HG03135 (cell line): ENCODE results near the gene NDOR1.
"Not testable (repeated sequence)": the region's sequence is repeated elsewhere in the genome, so short reads cannot be mapped to it uniquely, and the experiment has no call there.

Experiments
- ATAC-seq: cut with Tn5 transposase; IDR thresholded peaks from one replicate; pipeline ENCODE4 v1.9.1; 2021; ENCODE audit warnings: mild to moderate bottlenecking, moderate library complexity; ENCODE audit not compliant: unreplicated experiment

Gene NDOR1

DNA sequence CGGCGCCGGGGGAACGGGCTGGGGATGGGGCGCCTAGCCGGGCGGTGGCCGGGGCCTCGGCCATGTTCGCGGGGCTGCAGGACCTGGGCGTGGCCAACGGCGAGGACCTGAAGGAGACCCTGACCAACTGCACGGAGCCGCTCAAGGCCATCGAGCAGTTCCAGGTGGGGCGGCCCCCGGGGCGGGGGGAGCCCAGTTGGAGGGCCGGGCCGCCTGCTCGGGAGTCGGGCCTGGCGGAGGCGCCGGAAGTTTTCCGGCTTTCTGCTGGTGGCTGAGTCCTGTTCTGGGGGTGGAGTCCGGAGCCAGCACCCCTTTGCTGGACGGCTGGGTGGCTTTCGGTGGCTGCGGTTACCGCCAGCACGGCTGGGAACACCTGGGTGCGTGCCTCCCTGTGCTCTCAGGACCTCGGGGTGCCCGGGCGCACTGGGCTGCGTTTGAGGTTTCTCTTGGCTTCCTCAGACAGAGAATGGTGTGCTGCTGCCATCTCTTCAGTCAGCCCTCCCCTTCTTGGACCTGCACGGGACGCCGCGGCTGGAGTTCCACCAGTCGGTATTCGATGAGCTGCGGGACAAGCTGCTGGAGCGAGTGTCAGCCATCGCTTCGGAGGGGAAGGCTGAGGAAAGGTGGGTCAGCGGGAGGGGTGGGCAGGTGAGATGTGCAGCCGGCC, 50.1 kb downstream of the NDOR1 start:
- peak; percentile 25 for ATAC-seq

GRCh38 chr9:137256362-137256761, 50.9 kb downstream of the NDOR1 start:
- no peak for ATAC-seq

- ATAC-seq: no peak
Observed at GRCh38 chr9:137256856-137257255, 51.4 kb downstream of the NDOR1 start.

- ATAC-seq: not testable (repeated sequence)
Observed at GRCh38 chr9:137262173-137262908, 56.8 kb downstream of the NDOR1 start.

- ATAC-seq: no peak
Observed at GRCh38 chr9:137262909-137263285, 57.4 kb downstream of the NDOR1 start.

GRCh38 chr9:137263506-137263905, 58.0 kb downstream of the NDOR1 start:
- ATAC-seq: no peak

DNA sequence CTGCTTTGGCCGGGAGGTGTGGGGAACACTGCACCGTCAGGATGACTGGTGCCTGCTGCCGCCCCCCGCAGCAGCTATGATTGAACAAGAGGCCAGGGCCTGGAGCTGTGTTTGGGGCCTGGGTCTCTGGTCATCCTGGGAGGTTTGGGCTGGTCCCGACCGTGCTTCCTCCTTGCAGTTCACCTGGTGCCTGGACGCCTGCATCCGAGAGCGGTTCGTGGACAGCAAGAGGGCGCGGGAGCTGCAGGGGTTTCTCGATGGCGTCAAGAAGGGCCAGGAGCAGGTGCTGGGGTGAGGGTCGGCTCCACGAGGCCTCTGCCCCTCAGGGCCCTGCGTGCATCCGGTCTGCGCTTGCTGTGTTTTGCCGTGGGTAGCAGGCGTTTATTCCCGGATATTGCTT, 58.6 kb downstream of the NDOR1 start:
- no peak for ATAC-seq

- no peak for ATAC-seq
Observed at GRCh38 chr9:137265496-137266161, 60.1 kb downstream of the NDOR1 start.

- no peak for ATAC-seq
Observed at GRCh38 chr9:137266162-137266527, 60.6 kb downstream of the NDOR1 start.
